Measurements from ENCODE around the gene MLH3. TPM values are rescaled to one million over a fixed set of nuclear protein-coding genes. Genes with fewer than 3 reads are reported as not detected.
A peak's percentile ranks its signal among the peaks of the same experiment; 100 is the strongest.

MLH3 gene
- total RNA-seq, 3 donors from 2014 or later (not counting 1 experiment from before 2014, with no cell fraction given), result 15.5 to 20.7 (median 19.1) TPM

GRCh38 chr14:75010472-75011093 lies 40.7 kb downstream of the MLH3 start:
- intact Hi-C loops (cut with micrococcal nuclease), result no loop called here
- H3K27ac ChIP-seq (ENCODE audit: low read length), result no peak overlapping the region

GRCh38 chr14:75009176-75009575 lies 42.1 kb downstream of the MLH3 start:
- H3K9me3 ChIP-seq (ENCODE audit: control insufficient read depth, insufficient read depth, low read length), result no peaks in the 10 kb centered on the region
- TF ChIP-seq CTCF (IDR thresholded peaks at IDR 0.05), result no peak
- peaks cover 69% of the 10 kb centered on the region for H3K36me3 ChIP-seq (ENCODE audit: control insufficient read depth, insufficient read depth, low read length)
- H3K4me1 ChIP-seq (ENCODE audit: control insufficient read depth, insufficient read depth, low read length), result peaks cover 7% of the 10 kb centered on the region
- no peaks in the 10 kb centered on the region for H3K27me3 Mint-ChIP-seq (ENCODE audit: low read depth in 2 of 2)
- H3K36me3 Mint-ChIP-seq, result peaks cover 40% of the 10 kb centered on the region
- H3K4me3 ChIP-seq (ENCODE audit: low read length), result no peak overlapping the region
- WGBS (ENCODE audit: insufficient coverage), result 95% methylated on average over 4 of the region's 4 CpGs
- ATAC-seq, result no peak
- no peaks in the 10 kb centered on the region for H3K27me3 ChIP-seq (ENCODE audit: control insufficient read depth, insufficient read depth, low read length)
- no peak for DNase-seq
- no peak overlapping the region for H3K4me3 Mint-ChIP-seq
- peaks cover 44 to 49% of the 10 kb centered on the region in 2 donors for H3K4me1 Mint-ChIP-seq
- peak overlapping the region; percentile 25 to 74 for H3K27ac Mint-ChIP-seq
- H3K9me3 Mint-ChIP-seq, result no peaks in the 10 kb centered on the region
- H3K27ac ChIP-seq (ENCODE audit: low read length), result no peak overlapping the region
- intact Hi-C loops (cut with micrococcal nuclease), result loop anchor here (10.0 kb wide), 1 partner anchor 144 kb away; no protein-coding TSS in a partner anchor

More at GRCh38 chr14:75010472-75011093, 40.7 kb downstream of the MLH3 start:
- no peaks in the 10 kb centered on the region for H3K4me1 ChIP-seq (ENCODE audit: control insufficient read depth, insufficient read depth, low read length)
- H3K27me3 ChIP-seq (ENCODE audit: control insufficient read depth, insufficient read depth, low read length), result no peaks in the 10 kb centered on the region
- Mint-ChIP-seq H3K9me3 (no peaks in the 10 kb centered on the region), H3K36me3 (peaks cover 43% of the 10 kb centered on the region), H3K4me1 (peaks cover 30 to 35% of the 10 kb centered on the region in 2 donors), H3K27me3 (ENCODE audit: low read depth in 2 of 2) (no peaks in the 10 kb centered on the region), H3K27ac (peak overlapping the region; percentile 25 to 74), H3K4me3 (no peak overlapping the region)
- peaks cover 72% of the 10 kb centered on the region for H3K36me3 ChIP-seq (ENCODE audit: control insufficient read depth, insufficient read depth, low read length)
- DNase-seq (no peak), ATAC-seq (no peak)
- WGBS (ENCODE audit: insufficient coverage), result 100% methylated on average over 3 of the region's 4 CpGs
- TF ChIP-seq CTCF (IDR thresholded peaks at IDR 0.05), result no peak
- no peak overlapping the region for H3K4me3 ChIP-seq (ENCODE audit: low read length)
- H3K9me3 ChIP-seq (ENCODE audit: control insufficient read depth, insufficient read depth, low read length), result no peaks in the 10 kb centered on the region

- peak overlapping the region; percentile 25 to 95 for H3K27ac Mint-ChIP-seq
- no peak overlapping the region for H3K27ac ChIP-seq (ENCODE audit: low read length)
- peaks cover 54% of the 10 kb centered on the region for H3K36me3 ChIP-seq (ENCODE audit: control insufficient read depth, insufficient read depth, low read length)
- WGBS (ENCODE audit: insufficient coverage), result 96% methylated on average over 2 of the region's 3 CpGs
- H3K9me3 ChIP-seq (ENCODE audit: control insufficient read depth, insufficient read depth, low read length), result no peaks in the 10 kb centered on the region
- H3K27me3 Mint-ChIP-seq (ENCODE audit: low read depth in 2 of 2), result no peaks in the 10 kb centered on the region
- intact Hi-C loops (cut with micrococcal nuclease), result loop anchor here (10.0 kb wide), 1 partner anchor 141 kb away; no protein-coding TSS in a partner anchor
- H3K4me1 ChIP-seq (ENCODE audit: control insufficient read depth, insufficient read depth, low read length), result peaks cover 21% of the 10 kb centered on the region
- no peaks in the 10 kb centered on the region for H3K27me3 ChIP-seq (ENCODE audit: control insufficient read depth, insufficient read depth, low read length)
- no peak for ATAC-seq
- no peak overlapping the region for H3K4me3 ChIP-seq (ENCODE audit: low read length)
- no peak for DNase-seq
- peaks cover 69 to 72% of the 10 kb centered on the region in 2 donors for H3K4me1 Mint-ChIP-seq
- H3K36me3 Mint-ChIP-seq, result peaks cover 34% of the 10 kb centered on the region
- H3K4me3 Mint-ChIP-seq, result peak overlapping the region; percentile 53
- no peaks in the 10 kb centered on the region for H3K9me3 Mint-ChIP-seq
- TF ChIP-seq CTCF (IDR thresholded peaks at IDR 0.05), result no peak
Observed at GRCh38 chr14:75005357-75005756, 45.9 kb downstream of the MLH3 start.
